Measurements from ENCODE around the gene DAGLA. TPM values are rescaled to one million over a fixed set of nuclear protein-coding genes. Genes with fewer than 3 reads are reported as not detected.

DAGLA gene
- total RNA-seq, 4 donors from 2014 or later: 1.5 to 5.6 (median 3.4) TPM

GRCh38 chr11:61763930-61764605, 83.9 kb downstream of the DAGLA start:
- H3K4me1 ChIP-seq: no peaks in the 10 kb centered on the region
- H3K4me3 ChIP-seq: no peak overlapping the region
- 56% methylated on average over 6 of the region's 23 CpGs; no CpG with 5 or more reads in 1 of the 2 donors for WGBS, 2 donors (ENCODE audit: low coverage in 1 of 2)
- H3K9me3 ChIP-seq: no peaks in the 10 kb centered on the region
- H3K36me3 ChIP-seq: no peaks in the 10 kb centered on the region
- no peak overlapping the region for H3K27ac ChIP-seq
- no peak for TF ChIP-seq POLR2AphosphoS5 (IDR thresholded peaks at IDR 0.05)
- TF ChIP-seq POLR2A (IDR thresholded peaks at IDR 0.05): no peak
- no peak for TF ChIP-seq EP300 (IDR thresholded peaks at IDR 0.05)
- TF ChIP-seq CTCF (IDR thresholded peaks at IDR 0.05): no peak
- peaks cover 49% of the 10 kb centered on the region for H3K27me3 ChIP-seq
- no peak for ATAC-seq

GRCh38 chr11:61764606-61765260, 84.5 kb downstream of the DAGLA start:
- Histone ChIP-seq H3K27ac (no peak overlapping the region), H3K27me3 (peaks cover 49% of the 10 kb centered on the region), H3K9me3 (no peaks in the 10 kb centered on the region), H3K4me3 (no peak overlapping the region), H3K4me1 (peaks cover 0 to 4% (median 0%) of the 10 kb centered on the region in 3 donors), H3K36me3 (no peaks in the 10 kb centered on the region)
- WGBS, 2 donors (ENCODE audit: low coverage in 1 of 2): no CpG with 5 or more reads among the region's 22 CpGs
- no peak for ATAC-seq
- TF ChIP-seq POLR2A (IDR thresholded peaks at IDR 0.05) (no peak), CTCF (IDR thresholded peaks at IDR 0.05) (no peak), POLR2AphosphoS5 (IDR thresholded peaks at IDR 0.05) (no peak), EP300 (IDR thresholded peaks at IDR 0.05) (no peak)

- H3K36me3 ChIP-seq: no peaks in the 10 kb centered on the region
- no CpG with 5 or more reads among the region's 26 CpGs for WGBS, 2 donors (ENCODE audit: low coverage in 1 of 2)
- TF ChIP-seq CTCF (IDR thresholded peaks at IDR 0.05): no peak
- TF ChIP-seq EP300 (IDR thresholded peaks at IDR 0.05): no peak
- TF ChIP-seq POLR2AphosphoS5 (IDR thresholded peaks at IDR 0.05): no peak
- H3K9me3 ChIP-seq: no peaks in the 10 kb centered on the region
- H3K27ac ChIP-seq: no peak overlapping the region
- peaks cover 0 to 6% (median 0%) of the 10 kb centered on the region in 3 donors for H3K4me1 ChIP-seq
- peaks cover 48% of the 10 kb centered on the region for H3K27me3 ChIP-seq
- no peak for ATAC-seq
- H3K4me3 ChIP-seq: no peak overlapping the region
These were observed 85.5 kb downstream of the DAGLA start for GRCh38 chr11:61765550-61766253.

- Histone ChIP-seq H3K27me3 (peaks cover 41% of the 10 kb centered on the region), H3K9me3 (no peaks in the 10 kb centered on the region), H3K27ac (no peak overlapping the region), H3K4me1 (peaks cover 0 to 6% (median 0%) of the 10 kb centered on the region in 3 donors), H3K4me3 (no peak overlapping the region), H3K36me3 (no peaks in the 10 kb centered on the region)
- no peak for ATAC-seq
- 39 to 83% methylated on average over 2 to 5 of the region's 13 CpGs for WGBS, 2 donors (ENCODE audit: low coverage in 1 of 2)
- TF ChIP-seq POLR2A (IDR thresholded peaks at IDR 0.05): no peak
- TF ChIP-seq POLR2AphosphoS5 (IDR thresholded peaks at IDR 0.05): no peak
- no peak for TF ChIP-seq EP300 (IDR thresholded peaks at IDR 0.05)
- TF ChIP-seq CTCF (IDR thresholded peaks at IDR 0.05): no peak
These were observed 86.2 kb downstream of the DAGLA start for GRCh38 chr11:61766353-61766841.

Data from gastroesophageal sphincter (tissue), 4 donors.